RWPE2 (cell line): ENCODE results near the gene LDB3.

Source experiments
- ATAC-seq: fragments of 200-7000 bp; cut with Tn5 transposase; 3 replicates; pipeline ENCODE4 v1.9.1; 2021; ENCODE audit warnings: low read depth
- DNase-seq: peaks from one replicate; pipeline ENCODE4 v3.0.0-alpha.2; 2020; ENCODE audit warnings: low spot score
- H3K27ac ChIP-seq: fragments of 450-650 bp; 2 replicates; pipeline ENCODE4 v1.5.1; 2017; ENCODE audit warnings: mild to moderate bottlenecking; ENCODE audit not compliant: poor library complexity, severe bottlenecking
- H3K27me3 ChIP-seq: fragments of 250-450 bp; sonication (Bioruptor Pico); 2 replicates; pipeline ENCODE4 v1.5.1; 2021; ENCODE audit warnings: mild to moderate bottlenecking, moderate library complexity; ENCODE audit not compliant: insufficient read depth, poor library complexity, severe bottlenecking
- H3K36me3 ChIP-seq: fragments of 250-450 bp; sonication (Bioruptor Pico); 2 replicates; pipeline ENCODE4 v1.5.1; 2020; ENCODE audit warnings: low read depth, mild to moderate bottlenecking, moderate library complexity
- H3K4me1 ChIP-seq: fragments of 250-450 bp; sonication (Bioruptor Pico); 2 replicates; pipeline ENCODE4 v1.5.1; 2021; ENCODE audit warnings: mild to moderate bottlenecking, moderate library complexity; ENCODE audit not compliant: insufficient read depth, poor library complexity, severe bottlenecking
- H3K4me3 ChIP-seq: fragments of 250-450 bp; sonication (Bioruptor Pico); 2 replicates; pipeline ENCODE4 v1.5.1; 2021; ENCODE audit warnings: mild to moderate bottlenecking, moderate library complexity; ENCODE audit not compliant: severe bottlenecking
- H3K9me3 ChIP-seq: fragments of 250-450 bp; sonication (Bioruptor Pico); 2 replicates; pipeline ENCODE4 v1.5.1; 2021; ENCODE audit warnings: mild to moderate bottlenecking, moderate library complexity; ENCODE audit not compliant: severe bottlenecking
- CTCF ChIP-seq: fragments of 450-650 bp; IDR thresholded peaks from one replicate; pipeline ENCODE4 v1.5.1; 2017; ENCODE audit warnings: mild to moderate bottlenecking, moderate library complexity; ENCODE audit not compliant: poor library complexity, severe bottlenecking

The LDB3 gene

DNA sequence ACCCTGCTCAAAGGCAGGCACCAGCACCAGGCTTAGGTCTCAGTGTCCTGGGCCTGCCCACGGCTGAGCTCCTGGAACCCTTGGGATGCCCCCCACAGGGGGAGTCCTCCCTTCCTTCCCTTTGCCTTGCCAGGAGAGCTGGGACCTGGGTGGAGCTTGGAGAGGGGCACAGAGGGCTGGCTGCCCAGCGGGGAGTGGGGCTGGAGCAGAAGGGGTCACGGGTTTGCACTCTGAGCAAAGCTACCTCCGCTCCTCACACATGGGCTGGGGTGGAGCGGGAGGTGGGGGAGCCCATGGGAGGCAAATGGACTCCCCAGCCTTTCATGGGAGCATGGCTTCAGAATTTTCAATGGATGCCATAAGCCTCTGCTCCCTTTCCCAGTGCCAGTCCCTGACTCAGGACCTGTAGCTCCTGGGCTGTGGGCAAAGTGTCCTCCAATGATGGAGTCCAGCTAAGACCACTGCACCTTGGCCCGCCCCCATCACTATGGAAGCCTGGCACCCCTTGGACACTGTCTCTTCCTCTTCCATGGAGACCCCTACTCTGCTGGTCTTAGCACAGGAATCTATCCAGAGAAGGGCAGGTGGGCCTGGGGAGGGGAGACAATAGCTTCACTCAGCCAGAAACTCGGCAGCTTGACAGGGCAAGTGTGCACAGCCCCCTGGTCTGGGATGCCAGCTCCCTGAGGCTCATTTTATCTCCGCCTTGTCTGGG, 39.9 kb downstream of the LDB3 start:
- TF ChIP-seq CTCF, result no peak
- ATAC-seq (no peak), DNase-seq (peak; percentile 54)
- no peak overlapping the region for H3K4me3 ChIP-seq
- no peaks in the 10 kb centered on the region for H3K36me3 ChIP-seq
- H3K27ac ChIP-seq, result no peak overlapping the region
- H3K4me1 ChIP-seq, result no peaks in the 10 kb centered on the region
- H3K27me3 ChIP-seq, result no peaks in the 10 kb centered on the region
- H3K9me3 ChIP-seq, result no peaks in the 10 kb centered on the region

DNA sequence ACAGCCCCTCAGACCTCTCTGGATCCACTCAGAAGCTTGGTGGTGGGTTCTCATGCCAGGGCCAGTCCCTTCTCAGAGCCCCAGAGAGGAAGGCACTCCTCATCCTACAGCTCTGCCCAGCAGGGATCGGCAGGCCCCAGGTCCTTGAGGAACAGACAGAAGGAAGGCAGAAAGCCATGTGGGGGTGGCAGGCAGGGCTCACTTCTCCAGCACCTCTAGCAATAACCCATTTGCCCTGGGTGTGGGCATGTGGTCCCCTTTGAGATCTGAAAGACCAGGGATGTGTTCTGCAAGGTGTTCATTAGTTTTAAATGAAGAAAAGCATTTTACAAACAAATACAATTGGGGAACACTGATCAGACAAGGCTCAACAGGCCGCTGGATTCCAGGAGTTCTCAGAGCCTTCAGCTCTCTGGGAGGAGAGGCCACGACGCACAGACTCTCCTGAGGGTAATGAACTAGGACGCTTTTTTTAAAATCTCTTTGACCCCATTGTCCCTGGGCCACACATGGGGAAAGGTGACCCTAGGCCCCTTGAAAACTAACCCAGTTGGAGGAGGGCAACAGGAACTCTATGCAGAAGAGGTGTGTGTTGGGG, 40.6 kb downstream of the LDB3 start:
- H3K27me3 ChIP-seq, result no peaks in the 10 kb centered on the region
- DNase-seq, result peak; percentile 29
- no peak overlapping the region for H3K27ac ChIP-seq
- no peaks in the 10 kb centered on the region for H3K36me3 ChIP-seq
- H3K4me3 ChIP-seq, result no peak overlapping the region
- TF ChIP-seq CTCF, result no peak
- ATAC-seq, result no peak
- no peaks in the 10 kb centered on the region for H3K4me1 ChIP-seq
- no peaks in the 10 kb centered on the region for H3K9me3 ChIP-seq

- H3K27me3 ChIP-seq, result no peaks in the 10 kb centered on the region
- DNase-seq, result no peak
- no peak overlapping the region for H3K4me3 ChIP-seq
- no peak for ATAC-seq
- H3K27ac ChIP-seq, result no peak overlapping the region
- H3K36me3 ChIP-seq, result no peaks in the 10 kb centered on the region
- TF ChIP-seq CTCF, result no peak
- H3K4me1 ChIP-seq, result no peaks in the 10 kb centered on the region
- no peaks in the 10 kb centered on the region for H3K9me3 ChIP-seq
Measured at GRCh38 chr10:86709396-86710185, 41.3 kb downstream of the LDB3 start.

- Histone ChIP-seq H3K27me3 (no peaks in the 10 kb centered on the region), H3K4me3 (peak overlapping the region; percentile 78), H3K4me1 (no peaks in the 10 kb centered on the region), H3K27ac (peak overlapping the region; percentile 61), H3K36me3 (no peaks in the 10 kb centered on the region), H3K9me3 (no peaks in the 10 kb centered on the region)
- peak; percentile 88 for TF ChIP-seq CTCF
- ATAC-seq (peak; percentile 92), DNase-seq (no peak)
Measured at GRCh38 chr10:86710987-86711512, 42.7 kb downstream of the LDB3 start.
